Renal pelvis (tissue), 4 donors: ENCODE data around the gene SCAMP1. TPM values are rescaled to one million over a fixed set of nuclear protein-coding genes. Genes with fewer than 3 reads are reported as not detected.

Experiments used
- DNase-seq: peaks from one replicate; pipeline ENCODE4 v3.0.0-alpha.2; 2013
- polyA plus RNA-seq, 3 donors: library from polyadenylated mRNA; unstranded; fragments of 120-200 nt; gene quantifications; one replicate each; pipeline ENCODE4 v1.2.1, GENCODE V29; 2013; ENCODE audit not compliant: insufficient read length in 3 of 3

SCAMP1 gene
- polyA plus RNA-seq, 3 donors: 44.6 to 54.0 (median 44.7) TPM

DNA sequence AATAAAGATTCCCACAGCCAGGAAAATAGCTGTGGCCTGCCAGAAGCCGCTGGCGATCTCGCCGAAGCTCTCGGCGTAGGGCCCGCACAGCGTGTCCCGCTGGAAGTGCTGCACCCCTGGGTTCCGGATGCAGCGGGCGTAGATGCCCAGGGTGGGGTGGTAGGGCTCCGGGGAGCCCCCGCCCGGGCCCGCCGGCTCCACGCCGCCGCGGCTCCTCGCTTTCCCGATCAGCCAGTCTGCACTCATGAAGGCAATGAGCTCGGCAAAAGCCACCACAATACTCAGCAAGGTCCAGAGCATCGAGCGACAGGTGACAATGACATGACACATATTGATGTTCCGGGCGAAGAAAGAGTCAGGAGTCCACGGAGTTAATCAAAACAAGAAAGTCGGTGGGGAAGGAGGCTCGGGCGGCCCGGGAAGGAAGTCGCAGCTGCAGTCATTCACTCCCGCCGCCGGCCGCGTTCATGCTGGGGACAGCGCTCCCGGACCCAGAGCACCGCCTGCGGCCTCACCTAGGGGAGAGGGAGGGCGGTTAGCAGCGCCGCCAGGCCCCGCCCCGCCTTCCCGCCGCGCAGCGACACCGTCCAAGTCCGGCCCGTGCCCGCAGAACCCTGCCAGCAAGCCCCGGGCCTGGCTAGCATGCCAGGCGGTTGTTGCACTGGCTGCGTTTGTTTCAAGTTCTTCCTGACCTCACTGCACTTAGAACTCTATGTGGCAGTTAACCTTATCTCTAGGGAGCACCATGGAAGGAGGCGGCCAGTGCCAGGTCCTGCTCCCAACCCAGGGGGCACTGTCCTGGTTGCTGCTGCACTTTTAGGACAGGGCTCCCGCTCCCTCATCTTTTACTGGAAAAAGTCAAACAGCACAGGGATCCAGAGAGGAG is 149.7 kb downstream of the SCAMP1 start:
- no peak for DNase-seq

DNA sequence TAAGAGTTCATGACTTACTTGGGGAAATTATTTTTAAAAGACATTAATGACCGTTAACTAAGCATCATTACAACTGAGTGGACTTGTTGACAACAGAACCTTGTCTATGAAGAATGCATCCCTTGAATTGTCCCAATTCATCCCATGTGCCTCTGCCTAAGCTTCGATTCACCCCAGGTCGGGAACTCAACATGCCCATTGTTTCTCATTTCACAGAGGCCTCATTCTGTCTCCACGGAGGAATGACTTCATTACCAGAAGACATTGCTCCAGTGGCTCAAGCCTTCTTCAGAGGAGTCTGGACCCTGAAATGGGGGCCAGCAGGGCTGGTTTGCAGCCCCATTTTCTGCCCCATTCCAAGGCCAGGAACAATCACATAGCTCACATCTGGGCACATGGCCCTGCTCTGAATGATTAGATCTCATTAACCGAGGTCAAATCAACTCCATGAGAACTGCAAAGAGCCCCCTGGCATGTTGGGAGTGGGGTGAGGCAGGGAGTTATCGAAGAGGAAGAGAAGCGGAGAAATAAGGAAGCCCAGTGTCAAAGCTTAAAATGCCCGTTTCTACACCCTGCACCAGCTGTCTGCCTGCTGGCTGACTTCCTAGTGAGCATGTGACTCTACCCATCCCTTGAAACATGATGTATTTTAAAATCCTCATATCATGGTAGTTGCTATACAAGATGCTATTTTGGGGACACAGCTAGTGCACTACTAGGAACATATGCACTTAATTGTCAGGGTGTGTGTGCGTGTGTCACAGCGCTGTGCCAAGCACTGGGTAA is 150.9 kb downstream of the SCAMP1 start:
- no peak for DNase-seq

DNA sequence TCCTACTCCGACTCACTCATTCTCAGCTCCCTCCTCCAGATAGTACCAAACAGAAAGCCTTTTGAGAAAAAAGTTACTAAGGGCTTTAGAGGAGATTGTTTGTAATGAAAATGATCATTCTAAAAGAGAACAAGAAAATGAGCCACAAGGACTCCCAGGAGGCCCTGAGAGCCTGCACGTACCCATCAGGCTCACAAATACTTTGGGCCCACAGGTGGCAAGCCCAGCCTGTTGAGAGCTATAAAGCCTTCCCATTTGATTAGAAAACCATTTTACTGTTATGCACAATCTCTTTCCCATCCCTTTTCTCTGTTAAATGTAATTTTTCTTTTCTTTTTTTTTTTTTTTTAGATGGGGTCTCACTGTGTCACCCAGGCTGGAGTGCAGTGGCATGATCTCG is 152.0 kb downstream of the SCAMP1 start:
- no peak for DNase-seq

DNA sequence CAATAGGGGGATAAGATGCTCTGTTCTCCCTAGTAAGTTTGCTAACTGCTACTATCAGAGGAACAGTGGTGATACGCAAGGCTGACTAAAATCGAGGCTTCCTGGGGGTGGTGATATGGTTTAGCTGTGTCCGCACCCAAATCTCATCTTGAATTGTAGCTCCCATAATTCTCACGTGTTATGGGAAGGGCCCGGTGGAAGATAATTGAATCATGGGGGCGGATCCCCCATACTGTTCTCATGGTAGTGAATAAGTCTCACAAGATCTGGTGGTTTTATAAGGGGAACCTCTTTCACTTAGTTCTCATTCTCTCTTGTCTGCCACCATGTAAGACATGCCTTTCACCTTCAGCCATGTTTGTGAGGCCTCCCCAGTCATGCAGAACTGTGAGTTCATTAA is 153.0 kb downstream of the SCAMP1 start:
- DNase-seq: no peak

DNA sequence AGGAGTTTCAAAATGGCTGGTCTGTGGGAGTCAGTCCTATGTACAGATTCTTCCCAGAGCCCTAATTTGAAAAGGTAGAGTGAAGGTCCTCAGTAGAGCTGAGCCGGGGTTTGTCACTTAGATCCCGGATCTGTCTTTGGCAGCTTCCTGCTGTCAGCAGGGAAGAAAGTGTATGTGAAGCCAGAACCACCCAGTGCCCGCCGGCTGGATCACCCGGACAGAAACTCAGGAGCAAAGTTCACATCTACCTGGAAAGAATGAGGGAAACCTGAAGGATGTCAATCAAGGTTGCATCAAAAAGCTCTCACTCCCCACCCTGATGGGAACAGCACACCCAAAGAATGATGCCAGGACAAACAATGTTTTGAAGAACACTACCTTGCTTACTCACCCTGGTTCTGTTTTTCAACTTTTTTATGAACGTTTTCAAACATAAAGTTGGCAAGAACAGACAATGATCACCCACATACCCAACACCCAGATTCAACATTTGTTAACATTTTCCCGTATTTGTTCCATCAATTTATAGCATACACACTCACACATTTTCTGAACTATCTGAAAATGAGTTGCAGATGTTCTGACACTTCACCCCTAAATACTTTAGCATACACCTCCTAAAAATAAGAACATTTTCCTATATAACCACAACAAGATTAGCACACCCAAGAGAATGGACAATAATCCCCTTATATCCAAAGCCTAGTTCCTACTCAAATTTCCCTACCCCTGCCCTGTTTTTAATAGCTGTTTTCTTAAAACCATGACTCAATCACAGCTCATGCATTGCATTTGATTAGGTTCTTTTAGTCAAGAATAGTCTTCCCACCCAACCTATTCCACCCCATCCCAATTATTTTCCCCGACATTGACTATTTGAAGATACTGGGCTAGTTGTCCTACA is 154.3 kb downstream of the SCAMP1 start:
- DNase-seq: no peak

DNA sequence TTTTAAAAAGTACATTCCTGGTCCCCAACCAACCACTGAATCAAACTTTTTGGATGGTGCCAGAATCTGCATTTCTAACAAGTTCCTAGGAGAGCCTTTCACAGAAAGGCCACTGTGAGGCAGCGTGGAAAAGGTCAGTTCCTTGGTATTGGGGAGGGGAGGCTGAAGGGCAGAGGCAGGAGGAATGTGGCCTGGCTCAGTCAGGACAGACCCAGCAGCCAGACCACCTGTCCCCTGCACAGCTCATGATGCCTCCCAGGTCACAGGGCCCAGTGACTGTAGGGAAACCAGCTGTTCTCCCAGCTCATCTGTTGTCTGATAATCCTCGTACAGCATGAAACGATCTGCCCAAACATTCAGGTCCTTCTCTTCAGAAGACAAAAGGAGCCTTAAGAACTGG is 155.3 kb downstream of the SCAMP1 start:
- no peak for DNase-seq

DNA sequence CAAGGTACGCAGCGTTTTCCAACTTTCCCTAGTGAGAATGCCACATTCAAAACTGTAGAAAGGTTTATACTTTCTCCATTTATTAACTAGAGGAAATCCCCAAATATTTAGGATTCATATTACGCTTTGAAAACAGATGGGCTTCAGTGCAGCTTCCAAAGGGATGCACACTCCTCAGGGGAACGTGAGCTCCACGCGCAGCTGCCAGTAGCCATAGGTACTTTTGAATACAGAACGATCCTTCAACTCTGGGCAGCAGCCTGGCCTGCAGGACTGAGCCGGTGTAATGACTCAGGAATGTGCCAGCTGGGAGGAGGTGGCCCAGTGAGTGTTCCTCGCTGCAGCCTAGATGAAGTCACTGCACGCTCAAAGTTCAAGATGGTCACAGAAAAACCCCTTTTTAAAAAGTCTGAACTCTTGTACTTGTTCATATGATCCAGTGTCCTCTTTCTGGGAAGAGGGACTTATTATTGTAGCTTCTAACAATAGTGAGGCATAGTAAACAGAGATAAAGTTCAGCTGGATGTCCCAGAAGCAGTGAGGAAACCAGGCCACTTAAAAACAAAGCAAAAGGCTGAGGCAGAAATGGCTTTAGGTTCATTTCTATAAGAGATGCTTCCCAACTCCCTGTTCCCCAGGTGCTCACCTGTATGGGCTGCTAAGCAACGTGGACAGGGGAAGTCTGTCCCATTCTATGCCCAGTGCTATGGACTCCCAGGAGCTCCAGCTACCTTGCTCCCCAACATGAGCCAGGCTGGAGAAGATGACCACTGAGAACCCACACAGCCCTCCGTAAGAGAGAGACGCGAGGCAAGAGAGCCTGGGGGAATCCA is 158.2 kb downstream of the SCAMP1 start:
- DNase-seq: no peak

DNA sequence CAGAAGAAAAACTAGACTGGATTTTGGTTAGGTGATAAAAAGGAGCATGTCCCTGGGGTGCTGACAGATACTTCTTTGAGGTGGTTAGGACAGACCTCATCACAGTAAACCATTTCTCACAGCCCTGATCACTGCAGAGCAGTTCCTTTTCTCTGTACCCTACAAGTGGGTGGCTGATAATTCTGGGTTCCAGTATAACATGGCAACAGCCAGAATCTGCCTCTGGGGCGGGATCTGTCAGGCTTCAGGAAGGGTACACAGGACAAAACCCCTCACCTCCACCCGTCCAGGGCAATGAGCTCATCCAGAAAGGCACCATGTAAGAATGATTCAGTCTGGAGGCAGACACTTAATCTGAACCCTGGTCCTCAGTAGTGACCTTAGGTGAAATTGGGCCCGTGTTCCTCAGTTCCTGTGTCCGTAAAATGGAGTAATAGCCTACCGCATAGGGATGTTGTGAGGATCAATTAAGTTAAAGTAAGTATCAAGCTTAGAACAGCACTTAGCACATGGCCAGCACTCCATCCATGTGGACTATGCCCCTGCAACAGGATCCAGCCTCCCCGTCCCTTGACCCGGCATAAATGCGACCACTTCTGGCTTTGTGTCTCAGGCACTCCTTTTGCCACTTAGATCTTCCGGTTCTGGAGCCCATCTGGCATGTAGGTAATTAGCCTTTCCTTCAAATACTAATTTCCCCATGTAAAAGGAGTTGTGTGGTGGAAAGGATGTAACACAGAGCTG is 159.0 kb downstream of the SCAMP1 start:
- DNase-seq: no peak

DNA sequence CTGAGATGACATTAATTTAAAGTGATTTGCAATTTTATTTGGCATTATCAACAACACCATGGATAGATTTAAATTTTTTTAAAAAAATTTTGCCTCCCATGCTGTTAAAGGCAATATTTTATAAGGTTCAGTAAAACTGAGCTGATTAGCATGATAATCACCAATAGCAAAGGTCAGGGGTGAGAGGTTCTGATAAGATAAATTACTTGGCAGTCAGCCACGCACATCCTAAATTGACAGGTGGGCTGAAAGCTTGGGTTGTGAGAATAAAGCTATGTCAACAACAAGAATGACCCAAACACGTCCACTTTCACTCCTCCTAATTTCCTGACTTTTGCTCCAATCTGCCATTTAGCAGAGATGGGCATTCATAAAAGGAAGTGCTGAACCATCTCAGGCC is 161.0 kb downstream of the SCAMP1 start:
- no peak for DNase-seq

DNA sequence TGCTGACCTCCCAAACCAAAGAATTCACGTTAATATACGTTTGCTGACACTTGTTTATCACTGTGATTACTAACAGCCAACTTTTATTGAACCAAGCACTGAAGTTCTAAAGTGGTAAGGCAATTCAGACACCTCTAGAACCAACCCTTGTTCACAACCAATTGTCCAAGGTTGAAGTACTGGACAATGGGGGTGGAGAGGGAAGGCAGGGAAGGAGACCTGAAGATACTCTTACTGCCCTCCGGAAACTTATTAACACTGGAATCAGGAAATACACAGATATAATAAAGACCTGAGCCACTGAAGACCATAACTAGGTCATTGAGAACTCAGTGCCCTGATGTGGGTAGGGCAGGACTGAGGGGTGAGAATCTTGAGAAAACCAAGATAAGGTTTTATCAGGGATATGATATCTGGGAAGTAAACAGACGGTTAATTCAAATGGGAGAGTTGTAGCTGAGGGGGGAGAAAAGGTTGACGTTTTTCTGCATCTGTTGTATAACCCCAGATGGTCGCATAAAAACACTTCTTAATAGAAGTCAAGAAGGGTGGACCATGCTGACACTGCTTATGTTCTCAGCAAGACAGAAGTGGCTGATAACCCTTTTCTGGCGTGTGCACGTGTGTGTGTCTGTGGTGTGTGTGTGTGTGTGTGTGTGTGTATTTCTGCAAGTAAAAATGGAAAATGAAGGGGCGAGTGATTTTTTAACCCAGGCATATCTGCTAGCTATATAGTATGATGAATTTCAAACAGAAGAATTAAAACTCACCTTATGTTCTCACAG is 162.3 kb downstream of the SCAMP1 start:
- DNase-seq: no peak

DNA sequence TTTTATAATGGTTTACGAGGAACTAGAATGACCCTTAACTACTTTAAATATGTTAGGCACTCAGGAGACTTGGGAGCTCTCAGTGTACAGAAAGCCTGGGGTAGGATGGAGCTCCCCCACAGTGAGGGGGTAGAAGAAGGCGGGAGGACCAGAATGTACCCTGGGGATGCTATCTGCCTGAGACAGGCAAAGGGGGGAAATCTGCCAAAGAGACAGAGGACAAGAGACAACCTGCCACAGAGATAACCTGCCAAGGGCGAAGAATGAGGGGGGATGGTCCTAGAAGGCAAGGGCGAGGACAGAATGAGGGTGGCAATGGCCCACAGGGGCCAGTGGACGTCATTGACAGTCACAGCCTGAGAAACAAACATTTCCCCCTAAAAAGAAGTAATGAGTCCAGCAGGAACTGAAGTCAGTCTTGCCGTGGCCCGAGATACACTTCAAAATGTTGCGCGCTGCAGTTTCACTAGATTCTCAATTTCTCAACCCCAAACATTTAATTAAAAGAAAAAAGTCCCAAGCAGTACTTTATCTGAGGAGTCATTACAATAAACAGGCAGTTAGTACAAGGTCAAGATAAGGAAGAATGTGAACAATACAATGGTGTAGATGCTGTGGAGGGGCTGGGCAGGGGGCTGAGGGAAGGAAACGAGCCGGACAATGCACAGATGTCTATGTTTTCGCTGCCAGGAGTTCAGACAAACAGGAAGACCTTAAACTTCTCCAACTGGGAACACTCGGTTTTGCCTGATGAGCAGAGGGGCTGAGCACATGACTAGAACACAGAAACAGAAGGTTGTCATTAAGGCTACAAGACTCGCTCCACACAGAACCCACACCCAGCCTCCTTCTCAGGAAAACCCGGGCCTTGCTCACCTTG is 163.1 kb downstream of the SCAMP1 start:
- DNase-seq: no peak

DNA sequence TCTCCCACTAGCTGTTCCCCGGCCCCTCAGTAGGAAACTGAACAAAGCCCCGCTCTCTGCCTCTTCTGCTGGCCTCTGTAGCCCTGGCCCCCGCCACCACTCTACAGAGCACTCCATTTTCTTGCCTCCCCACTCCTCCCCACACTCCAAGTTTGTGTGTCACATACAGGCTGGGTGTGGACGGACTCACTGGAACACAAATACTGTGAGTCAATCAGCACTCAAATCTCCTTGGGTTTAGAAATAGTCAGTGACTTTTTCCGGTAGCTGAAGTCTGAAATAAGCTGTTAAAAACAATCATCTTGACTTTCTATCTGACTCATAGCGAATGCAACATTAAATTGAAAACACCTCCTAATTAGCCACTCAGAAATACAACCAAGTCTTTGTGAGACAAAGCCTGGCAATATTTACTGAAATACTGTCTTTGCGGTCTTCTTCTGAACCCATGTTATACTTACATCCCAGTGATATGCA is 165.7 kb downstream of the SCAMP1 start:
- no peak for DNase-seq

DNA sequence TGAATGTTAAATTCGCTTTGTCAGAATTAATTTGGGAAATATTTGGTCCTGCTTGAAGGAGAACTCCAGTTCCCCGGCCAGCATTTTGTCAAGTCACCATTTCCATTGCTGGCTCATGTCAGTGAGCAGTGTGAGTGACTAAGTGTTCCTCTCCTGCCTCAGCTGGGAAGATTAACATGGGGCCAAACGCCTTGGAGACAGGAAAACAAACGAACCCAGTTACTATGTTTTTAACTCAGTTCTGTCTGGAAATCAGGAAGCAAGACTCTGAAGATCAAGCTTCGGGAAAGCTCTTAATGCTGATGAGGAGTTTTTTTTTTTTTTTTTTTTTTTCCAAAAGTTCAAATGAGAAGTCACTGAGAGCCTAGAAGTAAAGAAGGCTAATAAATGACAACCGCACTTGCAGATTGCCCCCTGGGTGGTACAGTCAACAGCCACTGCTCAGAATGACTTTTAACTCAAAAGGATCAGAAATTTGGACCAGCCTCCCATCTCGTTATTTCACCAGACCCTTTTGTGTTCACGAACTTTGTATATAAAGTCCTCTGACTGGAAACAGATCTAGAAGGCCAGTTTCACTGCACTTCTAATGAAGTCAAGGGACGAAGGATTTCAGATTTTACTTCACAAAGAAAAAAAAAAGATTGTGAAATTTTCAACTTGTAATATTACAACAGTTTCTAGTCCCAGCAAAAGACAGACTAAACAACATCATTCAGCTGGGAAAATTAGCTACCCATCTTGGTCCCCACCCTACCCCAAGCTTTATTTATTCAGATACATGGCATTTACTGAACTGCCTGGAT is 166.8 kb downstream of the SCAMP1 start:
- DNase-seq: peak; percentile 76

DNA sequence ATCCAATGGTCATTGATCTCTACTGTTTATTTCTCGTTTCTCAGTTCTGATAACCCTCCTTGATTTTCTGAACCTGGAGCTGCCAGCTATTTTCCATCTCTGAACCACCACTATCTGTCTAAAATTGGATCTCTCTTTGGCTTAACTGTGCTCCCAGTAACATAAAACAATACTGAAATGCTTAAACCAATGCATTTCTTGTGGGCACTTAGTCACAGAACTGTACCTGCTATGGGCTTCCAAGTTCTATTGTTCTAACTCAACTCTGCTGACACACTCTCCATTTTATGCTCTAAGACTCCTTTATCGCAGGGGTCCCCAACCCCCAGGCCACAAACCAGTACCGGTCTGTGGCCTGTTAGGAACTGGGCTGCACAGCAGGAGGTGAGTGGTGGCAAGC is 167.5 kb downstream of the SCAMP1 start:
- DNase-seq: no peak
